Measurements from ENCODE around the gene TSR3. TPM values are rescaled to one million over a fixed set of nuclear protein-coding genes. Genes with fewer than 3 reads are reported as not detected.

Gene TSR3
- total RNA-seq, 1 donor from 2014 or later: 43.8 TPM

DNA sequence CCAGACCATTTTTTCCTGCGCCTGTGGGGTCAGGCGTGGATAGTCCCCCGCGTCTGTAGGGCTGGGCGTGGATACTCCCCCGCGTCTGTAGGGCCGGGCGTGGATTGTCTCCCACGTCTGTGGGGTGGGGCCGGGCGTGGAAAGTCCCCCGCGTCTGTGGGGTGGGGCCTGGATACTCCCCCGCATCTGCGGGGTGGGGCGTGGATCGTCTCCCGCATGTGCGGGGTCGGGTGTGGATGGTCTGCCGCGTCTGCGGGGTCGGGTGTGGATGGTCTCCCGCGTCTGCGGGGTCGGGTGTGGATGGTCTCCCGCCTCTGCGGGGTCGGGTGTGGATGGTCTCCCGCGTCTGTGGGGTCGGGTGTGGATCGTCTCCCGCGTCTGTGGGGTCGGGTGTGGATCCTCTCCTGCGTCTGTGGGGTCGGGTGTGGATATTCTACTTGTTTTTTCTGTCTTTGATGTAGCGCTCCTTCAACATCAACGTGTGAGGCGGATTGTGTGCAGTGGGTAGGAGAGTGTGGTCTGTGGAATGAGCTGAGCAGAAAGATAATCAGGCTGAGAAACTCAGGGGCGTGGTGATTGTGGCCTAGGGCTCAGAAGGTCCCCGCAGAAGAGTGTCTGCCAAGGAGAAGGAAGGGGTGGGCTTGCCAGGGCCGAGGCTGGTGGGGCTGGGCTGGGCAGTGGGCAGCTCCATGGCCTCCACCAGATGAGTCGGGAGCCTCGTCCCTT is 3.3 kb upstream of the TSR3 start:
- DNase-seq (no peak), ATAC-seq (no peak)
- Histone ChIP-seq H3K4me3 (no peak overlapping the region), H3K27me3 (no peaks in the 10 kb centered on the region), H3K36me3 (peaks cover 10% of the 10 kb centered on the region), H3K9me3 (no peaks in the 10 kb centered on the region), H3K4me1 (peaks cover 15% of the 10 kb centered on the region), H3K27ac (no peak overlapping the region)
- intact Hi-C loops (cut with DNase I): no loop called here
- TF ChIP-seq, protein P1, sequence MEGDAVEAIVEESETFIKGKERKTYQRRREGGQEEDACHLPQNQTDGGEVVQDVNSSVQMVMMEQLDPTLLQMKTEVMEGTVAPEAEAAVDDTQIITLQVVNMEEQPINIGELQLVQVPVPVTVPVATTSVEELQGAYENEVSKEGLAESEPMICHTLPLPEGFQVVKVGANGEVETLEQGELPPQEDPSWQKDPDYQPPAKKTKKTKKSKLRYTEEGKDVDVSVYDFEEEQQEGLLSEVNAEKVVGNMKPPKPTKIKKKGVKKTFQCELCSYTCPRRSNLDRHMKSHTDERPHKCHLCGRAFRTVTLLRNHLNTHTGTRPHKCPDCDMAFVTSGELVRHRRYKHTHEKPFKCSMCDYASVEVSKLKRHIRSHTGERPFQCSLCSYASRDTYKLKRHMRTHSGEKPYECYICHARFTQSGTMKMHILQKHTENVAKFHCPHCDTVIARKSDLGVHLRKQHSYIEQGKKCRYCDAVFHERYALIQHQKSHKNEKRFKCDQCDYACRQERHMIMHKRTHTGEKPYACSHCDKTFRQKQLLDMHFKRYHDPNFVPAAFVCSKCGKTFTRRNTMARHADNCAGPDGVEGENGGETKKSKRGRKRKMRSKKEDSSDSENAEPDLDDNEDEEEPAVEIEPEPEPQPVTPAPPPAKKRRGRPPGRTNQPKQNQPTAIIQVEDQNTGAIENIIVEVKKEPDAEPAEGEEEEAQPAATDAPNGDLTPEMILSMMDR (IDR thresholded peaks at IDR 0.05): no peak

DNA sequence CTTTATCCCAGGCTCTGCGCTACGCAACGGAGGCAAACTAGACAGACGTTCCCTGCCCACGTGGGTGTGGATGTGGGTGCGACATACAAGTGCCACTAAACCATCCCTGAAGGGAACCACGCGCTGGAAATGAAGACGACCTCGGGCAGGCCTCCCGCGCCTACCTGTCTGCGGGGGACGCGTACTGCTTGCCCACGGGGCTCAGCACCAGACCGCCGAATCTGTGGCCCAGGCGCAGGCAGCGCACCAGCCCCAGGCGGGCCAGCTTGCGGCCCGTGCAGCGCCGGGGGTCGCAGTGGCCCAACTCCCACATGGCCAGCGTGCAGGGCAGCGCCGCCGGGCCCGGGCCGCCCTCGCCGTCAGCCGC is 480 bp downstream of the TSR3 start:
- intact Hi-C loops (cut with DNase I): no loop called here
- no peaks in the 10 kb centered on the region for H3K9me3 ChIP-seq
- H3K27me3 ChIP-seq: no peaks in the 10 kb centered on the region
- peaks cover 15% of the 10 kb centered on the region for H3K4me1 ChIP-seq
- H3K36me3 ChIP-seq: peaks cover 23% of the 10 kb centered on the region
- DNase-seq (no peak), ATAC-seq (peak; percentile 2)
- H3K27ac ChIP-seq: peak overlapping the region; percentile 85
- TF ChIP-seq, protein P1 (IDR thresholded peaks at IDR 0.05): no peak
- H3K4me3 ChIP-seq: peak overlapping the region; percentile 85

DNA sequence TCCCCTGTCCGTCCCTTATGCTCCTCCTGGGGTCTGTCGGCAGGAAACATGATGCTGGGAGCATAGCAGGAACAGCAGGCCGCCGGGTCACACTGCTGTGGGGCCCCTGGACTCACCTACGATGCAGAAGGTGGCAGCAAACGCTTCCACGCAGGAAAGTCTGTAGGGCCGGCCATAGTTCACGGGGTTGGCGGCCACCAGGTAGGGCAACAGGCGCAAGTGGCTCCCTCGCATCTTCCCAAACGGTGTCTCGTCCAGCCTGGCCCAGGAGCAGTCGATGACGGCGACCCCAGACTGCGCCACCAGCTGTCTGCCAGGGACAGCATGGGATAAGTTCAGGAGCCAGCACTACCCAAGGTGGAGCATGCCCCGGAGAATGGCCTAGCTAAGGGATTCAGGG is 987 bp downstream of the TSR3 start:
- no peak for ATAC-seq
- H3K9me3 ChIP-seq: no peaks in the 10 kb centered on the region
- intact Hi-C loops (cut with DNase I): no loop called here
- peaks cover 15% of the 10 kb centered on the region for H3K4me1 ChIP-seq
- TF ChIP-seq, protein P1 (IDR thresholded peaks at IDR 0.05): no peak
- H3K36me3 ChIP-seq: peaks cover 23% of the 10 kb centered on the region
- H3K27ac ChIP-seq: no peak overlapping the region
- no peaks in the 10 kb centered on the region for H3K27me3 ChIP-seq
- H3K4me3 ChIP-seq: peak overlapping the region; percentile 85
- DNase-seq: no peak

DNA sequence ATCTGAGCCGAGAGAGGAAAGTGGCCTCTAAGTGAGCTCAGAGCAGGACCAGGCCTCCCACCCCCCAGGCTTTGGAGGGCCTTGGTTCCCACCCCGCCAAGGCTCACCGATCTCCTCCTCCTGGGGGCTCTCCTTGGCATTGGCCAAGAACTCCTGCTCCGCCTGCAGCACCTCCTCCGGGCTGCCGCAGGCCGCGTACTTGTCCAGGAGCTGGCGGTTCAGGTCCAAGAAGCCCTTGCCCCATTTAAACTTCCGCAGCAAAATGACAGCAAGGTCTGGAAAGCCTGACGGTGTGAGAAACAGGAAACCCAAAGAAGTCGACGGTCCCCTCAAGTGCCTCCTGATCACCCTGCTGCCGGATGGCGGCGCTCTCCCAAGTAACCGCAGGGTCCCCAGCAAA is 1.7 kb downstream of the TSR3 start:
- no peak overlapping the region for H3K4me3 ChIP-seq

DNA sequence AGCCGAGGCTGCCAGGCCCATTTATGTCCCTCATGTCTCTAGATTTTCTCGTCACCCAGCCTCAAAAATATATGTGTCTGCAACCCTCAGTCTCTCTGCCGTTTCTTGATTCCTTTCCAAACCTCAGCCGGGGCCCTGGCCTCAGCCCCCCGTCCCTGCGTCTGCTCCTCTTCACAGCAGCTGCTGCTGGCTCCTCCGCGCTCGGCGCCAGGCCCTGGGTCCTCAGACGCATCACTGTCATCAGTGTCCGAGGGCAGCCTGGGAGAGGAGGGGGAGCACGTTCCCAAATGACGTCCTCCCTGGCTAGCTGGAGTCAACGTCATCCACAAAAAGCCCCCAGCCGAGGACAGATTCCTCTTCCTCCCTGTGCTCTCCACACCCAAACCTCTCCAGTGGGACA is 2.3 kb downstream of the TSR3 start:
- no peaks in the 10 kb centered on the region for H3K9me3 ChIP-seq
- H3K4me1 ChIP-seq: peaks cover 15% of the 10 kb centered on the region
- H3K27ac ChIP-seq: no peak overlapping the region
- H3K36me3 ChIP-seq: peaks cover 23% of the 10 kb centered on the region
- DNase-seq (no peak), ATAC-seq (no peak)
- no peaks in the 10 kb centered on the region for H3K27me3 ChIP-seq
- intact Hi-C loops (cut with DNase I): no loop called here
- no peak overlapping the region for H3K4me3 ChIP-seq
- TF ChIP-seq, protein P1 (IDR thresholded peaks at IDR 0.05): no peak

More for the DNA sequence above, 1.7 kb downstream of the TSR3 start:
- Histone ChIP-seq H3K4me1 (peaks cover 15% of the 10 kb centered on the region), H3K9me3 (no peaks in the 10 kb centered on the region), H3K36me3 (peaks cover 23% of the 10 kb centered on the region), H3K27me3 (no peaks in the 10 kb centered on the region), H3K27ac (no peak overlapping the region)
- no peak for ATAC-seq
- TF ChIP-seq, protein P1 (IDR thresholded peaks at IDR 0.05): no peak
- intact Hi-C loops (cut with DNase I): no loop called here
- no peak for DNase-seq
